Breast epithelium (tissue), 3 donors: ENCODE results near the gene PCSK5.

Experiments used
- CTCF ChIP-seq, 3 donors: fragments of 450-650 bp; IDR thresholded peaks; one replicate each; pipeline ENCODE4 v1.5.1; 2016 to 2017; ENCODE audit warnings: antibody characterized with exemption in 3 of 3, mild to moderate bottlenecking in 3 of 3, moderate library complexity in 3 of 3
- POLR2A ChIP-seq: fragments of 450-650 bp; IDR thresholded peaks from one replicate; pipeline ENCODE4 v1.6.1; 2016; ENCODE audit warnings: antibody characterized with exemption, mild to moderate bottlenecking, moderate library complexity
- POLR2AphosphoS5 ChIP-seq, 3 donors: sonication (generic); formaldehyde crosslinking; IDR thresholded peaks; one replicate each; pipeline ENCODE4 v1.6.1; 2017; ENCODE audit warnings: antibody characterized with exemption in 3 of 3

GRCh38 chr9:75958226-75958625 is 67.8 kb downstream of the PCSK5 start:
- TF ChIP-seq CTCF (IDR thresholded peaks at IDR 0.05), result no peak
- TF ChIP-seq POLR2A, result no peak
- TF ChIP-seq POLR2AphosphoS5 (IDR thresholded peaks at IDR 0.05), result no peak
